Stimulated activated memory B cell treated with anti-CD40 and anti-IgM and Interleukin-4, amounts not matched to agents 10 μg/mL and 1 μg/mL and 100 μg/mL, for 72 hours (primary cell): Measurements from ENCODE around the gene SNX13.

Source experiments
- ATAC-seq: fragments of 150-1000 bp; cut with Tn5 transposase; 2 replicates; pipeline ENCODE4 v1.10.0; 2021
- H3K27ac Mint-ChIP-seq: one replicate; pipeline ENCODE4 v1.8.0; 2022; ENCODE audit warnings: mild to moderate bottlenecking, mixed read lengths
- H3K27me3 Mint-ChIP-seq: one replicate; pipeline ENCODE4 v1.8.0; 2022; ENCODE audit warnings: mixed read lengths
- H3K36me3 Mint-ChIP-seq: one replicate; pipeline ENCODE4 v1.8.0; 2022; ENCODE audit warnings: mixed read lengths
- H3K4me1 Mint-ChIP-seq: one replicate; pipeline ENCODE4 v1.8.0; 2022; ENCODE audit warnings: mixed read lengths
- H3K4me3 Mint-ChIP-seq: one replicate; pipeline ENCODE4 v1.8.0; 2022; ENCODE audit warnings: mild to moderate bottlenecking, moderate library complexity, mixed read lengths
- H3K9me3 Mint-ChIP-seq: one replicate; pipeline ENCODE4 v1.8.0; 2022; ENCODE audit warnings: mixed read lengths

SNX13 gene

DNA sequence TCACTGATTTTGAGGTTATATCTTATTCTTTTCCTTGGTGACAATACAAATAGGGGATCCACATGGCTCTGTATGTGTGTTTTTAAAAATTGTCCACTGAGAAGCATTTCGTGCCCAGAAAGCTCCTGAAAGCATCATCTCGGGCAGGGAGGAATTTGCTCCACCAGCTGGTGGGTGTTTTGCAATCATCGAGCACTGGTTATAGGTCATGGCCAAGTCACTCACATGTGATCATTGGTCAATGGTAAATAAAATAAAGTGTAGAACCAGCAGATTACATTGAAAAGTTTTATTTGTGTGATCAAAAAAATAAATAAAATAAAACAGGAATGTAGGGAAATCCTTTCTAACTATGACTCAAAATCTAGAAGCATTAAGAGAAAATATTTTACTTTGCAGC, 23.0 kb upstream of the SNX13 start:
- no peak for ATAC-seq
- Mint-ChIP-seq H3K36me3 (no peaks in the 10 kb centered on the region), H3K9me3 (no peaks in the 10 kb centered on the region), H3K4me3 (no peak overlapping the region), H3K4me1 (no peaks in the 10 kb centered on the region), H3K27ac (no peak overlapping the region), H3K27me3 (peaks cover 6% of the 10 kb centered on the region)

DNA sequence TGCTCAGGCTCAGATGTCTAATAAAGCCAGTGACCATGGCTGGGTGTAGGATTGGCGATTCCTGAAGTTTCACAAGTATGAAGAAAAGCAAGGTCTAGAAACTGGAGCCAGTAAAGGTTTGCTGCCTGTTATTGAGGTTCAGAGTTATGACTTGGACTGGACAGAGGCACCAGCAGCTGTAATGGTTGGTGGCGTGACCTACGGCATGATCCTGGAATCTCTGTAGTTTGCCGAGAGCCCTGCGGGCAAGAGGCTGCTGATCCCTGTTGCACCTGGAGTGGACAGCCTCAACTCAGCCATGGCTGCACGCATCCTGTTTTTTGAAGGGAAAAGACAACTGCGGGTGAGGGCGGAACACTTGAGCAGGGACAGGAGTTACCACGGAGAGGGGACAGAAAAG, 22.4 kb upstream of the SNX13 start:
- Mint-ChIP-seq H3K9me3 (no peaks in the 10 kb centered on the region), H3K27ac (no peak overlapping the region), H3K27me3 (peaks cover 6% of the 10 kb centered on the region), H3K4me3 (no peak overlapping the region), H3K4me1 (no peaks in the 10 kb centered on the region), H3K36me3 (no peaks in the 10 kb centered on the region)
- ATAC-seq = no peak

DNA sequence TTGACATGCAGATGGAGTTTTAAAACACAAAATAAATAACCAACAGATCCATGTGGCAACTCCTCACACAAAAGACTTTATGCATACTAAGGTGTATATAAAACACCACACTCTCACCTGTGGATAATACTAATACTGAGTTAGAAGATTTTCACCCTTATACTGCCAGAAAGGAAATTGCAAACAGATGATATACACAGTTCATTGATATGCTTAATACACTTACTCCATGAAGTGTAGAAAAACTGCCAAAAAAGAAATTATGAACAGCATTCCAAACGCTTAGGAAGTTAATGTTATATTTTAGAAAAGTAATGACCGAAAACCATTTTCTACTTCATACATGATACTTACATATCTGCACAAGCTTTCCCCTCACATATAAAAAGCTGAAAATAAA, 17.6 kb upstream of the SNX13 start:
- Mint-ChIP-seq H3K36me3 (no peaks in the 10 kb centered on the region), H3K27ac (no peak overlapping the region), H3K4me1 (peaks cover under 1% of the 10 kb centered on the region), H3K9me3 (no peaks in the 10 kb centered on the region), H3K4me3 (no peak overlapping the region), H3K27me3 (peaks cover 6% of the 10 kb centered on the region)
- ATAC-seq = no peak

DNA sequence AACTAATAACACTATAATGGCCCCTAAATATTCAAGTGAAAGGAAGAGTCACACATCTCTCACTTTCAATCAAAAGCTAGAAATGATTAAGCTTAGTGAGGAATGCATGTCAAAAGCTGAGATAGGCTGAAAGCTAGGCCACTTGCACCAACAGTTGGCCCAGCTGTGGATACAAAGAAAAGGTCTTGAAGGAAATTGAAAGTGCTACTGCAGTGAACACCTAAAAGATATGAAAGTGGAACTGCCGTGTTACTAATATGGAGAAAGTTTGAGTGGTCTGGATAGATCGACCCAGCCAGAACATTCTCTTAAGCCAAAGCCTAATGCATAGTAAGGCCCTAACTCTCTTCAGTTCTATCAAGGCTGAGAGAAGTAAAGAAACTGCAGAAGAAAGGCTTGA, 12.1 kb upstream of the SNX13 start:
- Mint-ChIP-seq H3K4me1 (peaks cover 13% of the 10 kb centered on the region), H3K36me3 (no peaks in the 10 kb centered on the region), H3K27me3 (no peaks in the 10 kb centered on the region), H3K4me3 (peak overlapping the region; percentile 75), H3K27ac (peak overlapping the region; percentile 88), H3K9me3 (no peaks in the 10 kb centered on the region)
- ATAC-seq = peak; percentile 97

DNA sequence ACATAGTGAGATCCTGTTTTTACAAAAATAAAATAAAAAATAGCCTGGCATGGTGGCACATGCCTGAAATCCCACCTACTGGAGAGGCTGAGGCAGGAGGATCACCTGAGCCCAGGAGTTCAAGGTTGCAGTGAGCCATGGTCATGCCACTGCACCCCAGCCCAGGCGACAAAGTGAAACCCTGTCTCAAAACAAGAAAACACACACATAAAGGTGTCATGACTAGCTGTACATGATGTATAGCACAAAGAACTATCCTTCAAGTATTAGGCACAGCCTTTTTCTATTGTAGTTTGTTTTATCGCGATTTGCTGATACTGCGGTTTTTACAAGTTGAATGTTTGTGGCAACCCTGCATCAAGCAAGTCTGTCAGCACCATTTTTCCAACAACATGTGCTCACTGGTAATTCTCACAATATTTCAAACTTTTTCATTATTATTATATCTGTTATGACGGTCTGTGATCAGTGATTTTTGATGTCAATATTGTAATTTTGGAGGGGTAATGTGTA, 11.5 kb upstream of the SNX13 start:
- Mint-ChIP-seq H3K9me3 (no peaks in the 10 kb centered on the region), H3K4me1 (peaks cover 15% of the 10 kb centered on the region), H3K27me3 (no peaks in the 10 kb centered on the region), H3K4me3 (peak overlapping the region; percentile 75), H3K36me3 (no peaks in the 10 kb centered on the region), H3K27ac (peak overlapping the region; percentile 88)
- ATAC-seq = no peak

DNA sequence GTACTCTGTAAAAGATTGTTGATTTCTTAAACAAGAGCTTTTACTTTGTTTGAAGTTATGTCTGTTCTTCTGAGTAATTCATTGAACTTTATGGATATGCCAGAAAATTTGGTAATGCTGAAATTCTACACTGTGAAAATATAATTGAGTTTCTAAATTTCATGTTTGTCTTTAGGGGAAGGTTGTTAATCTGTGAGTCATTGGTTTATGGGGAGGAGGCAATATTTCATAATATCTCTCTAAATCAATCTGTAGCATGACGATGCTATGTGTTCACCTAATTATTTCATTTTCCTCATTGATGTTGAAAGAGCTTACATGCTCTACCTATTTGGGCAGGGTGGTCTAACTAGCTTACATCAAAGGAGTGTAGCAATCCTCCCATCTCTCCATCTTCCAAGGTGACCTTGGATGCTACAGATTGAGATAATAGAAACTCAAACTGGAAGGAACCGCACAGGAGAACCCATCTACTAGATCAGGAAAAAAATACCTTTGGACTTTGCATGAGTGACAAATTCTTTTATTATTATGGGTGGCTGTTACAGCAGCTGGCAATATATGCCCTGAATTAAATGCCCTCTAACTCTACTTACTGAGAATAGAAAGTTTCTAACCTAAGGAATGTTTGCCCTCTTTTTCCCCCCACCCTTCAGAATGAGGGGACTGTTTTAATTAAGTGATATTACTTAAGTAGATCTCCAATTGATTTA, 8.4 kb upstream of the SNX13 start:
- no peak for ATAC-seq
- Mint-ChIP-seq H3K9me3 (no peaks in the 10 kb centered on the region), H3K27ac (no peak overlapping the region), H3K4me3 (no peak overlapping the region), H3K4me1 (peaks cover 15% of the 10 kb centered on the region), H3K36me3 (no peaks in the 10 kb centered on the region), H3K27me3 (no peaks in the 10 kb centered on the region)

DNA sequence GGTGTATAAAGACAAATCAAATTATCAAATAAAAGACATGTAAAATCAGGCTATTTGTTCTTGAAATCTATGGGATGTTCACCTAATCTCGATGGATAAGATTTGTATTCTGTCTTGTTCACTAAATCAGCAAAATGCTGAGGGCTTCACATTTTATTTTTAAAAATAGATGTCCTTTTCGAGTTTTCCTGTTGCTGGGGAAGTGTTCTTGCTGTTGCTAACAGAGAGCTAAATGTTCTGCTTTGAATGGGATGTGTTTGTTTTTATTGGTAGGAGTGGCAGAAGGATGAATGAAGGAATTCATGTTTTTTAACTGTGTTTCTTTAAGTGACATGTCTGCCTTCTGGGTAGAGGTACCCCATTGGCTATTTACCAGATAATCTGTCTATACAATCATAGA, 7.3 kb upstream of the SNX13 start:
- H3K27me3 Mint-ChIP-seq = no peaks in the 10 kb centered on the region
- no peak overlapping the region for H3K4me3 Mint-ChIP-seq
- H3K36me3 Mint-ChIP-seq = no peaks in the 10 kb centered on the region
- no peaks in the 10 kb centered on the region for H3K9me3 Mint-ChIP-seq
- ATAC-seq = no peak
- H3K27ac Mint-ChIP-seq = no peak overlapping the region
- peaks cover 12% of the 10 kb centered on the region for H3K4me1 Mint-ChIP-seq

DNA sequence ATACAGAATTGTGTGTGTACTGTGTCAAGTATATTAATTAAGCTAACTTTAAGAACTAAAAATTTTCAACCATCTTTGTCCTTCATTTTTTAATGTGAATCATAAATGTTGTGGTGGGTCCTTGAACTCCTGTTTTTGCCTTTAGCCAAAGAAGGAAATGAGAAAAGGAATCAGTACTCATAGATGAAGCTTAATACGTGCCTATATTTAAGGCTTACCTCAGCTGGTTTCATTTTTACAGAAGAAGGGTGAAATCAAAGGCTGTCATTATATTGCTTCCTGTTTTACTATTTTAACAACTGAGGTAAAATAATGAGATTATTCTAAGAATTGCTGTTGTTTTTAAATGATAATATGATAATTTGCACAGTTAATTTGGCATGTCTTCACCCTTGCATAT, 6.3 kb upstream of the SNX13 start:
- ATAC-seq = peak; percentile 74
- no peaks in the 10 kb centered on the region for H3K27me3 Mint-ChIP-seq
- no peak overlapping the region for H3K4me3 Mint-ChIP-seq
- no peaks in the 10 kb centered on the region for H3K9me3 Mint-ChIP-seq
- H3K27ac Mint-ChIP-seq = no peak overlapping the region
- H3K4me1 Mint-ChIP-seq = peaks cover 6% of the 10 kb centered on the region
- H3K36me3 Mint-ChIP-seq = no peaks in the 10 kb centered on the region

DNA sequence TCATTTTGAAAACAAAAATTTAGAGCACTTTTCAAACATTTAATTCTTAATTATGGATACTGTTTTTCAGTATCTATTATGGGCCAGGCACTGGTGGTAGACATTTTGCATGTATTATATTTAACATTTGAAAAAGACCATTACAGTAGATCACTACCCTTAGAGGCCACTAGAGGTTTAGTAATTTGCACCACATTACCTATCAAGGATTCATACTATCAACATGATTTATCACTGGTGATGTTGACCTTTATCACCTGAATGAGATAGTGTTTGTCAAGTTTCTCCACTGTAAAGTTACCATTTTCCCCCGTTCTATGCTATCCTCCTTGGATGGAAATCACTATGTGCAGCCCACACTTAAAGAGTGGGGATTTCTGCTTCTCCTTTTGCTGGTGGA, 4.4 kb upstream of the SNX13 start:
- Mint-ChIP-seq H3K9me3 (no peaks in the 10 kb centered on the region), H3K4me1 (peaks cover 14% of the 10 kb centered on the region), H3K27me3 (no peaks in the 10 kb centered on the region), H3K27ac (no peak overlapping the region), H3K4me3 (no peak overlapping the region), H3K36me3 (no peaks in the 10 kb centered on the region)
- ATAC-seq = no peak

DNA sequence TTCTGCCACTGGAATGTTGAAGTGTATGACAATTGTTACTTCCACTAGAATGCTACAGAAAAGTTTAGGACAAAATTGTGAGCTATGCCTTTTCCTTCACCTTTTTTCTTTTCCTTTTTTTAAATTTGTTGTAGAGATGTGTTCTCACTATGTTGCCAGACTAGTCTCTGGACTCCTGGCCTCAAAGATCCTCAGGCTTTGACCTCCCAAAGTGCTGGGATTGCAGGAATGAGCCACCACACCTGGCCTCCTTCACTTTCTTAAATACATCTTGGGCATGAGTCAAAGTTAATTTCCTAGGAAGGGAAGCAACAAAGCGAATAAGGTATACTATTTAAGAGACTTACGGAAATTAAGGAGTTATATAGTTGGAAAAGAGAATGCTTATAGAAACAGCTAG, 2.7 kb upstream of the SNX13 start:
- no peaks in the 10 kb centered on the region for H3K36me3 Mint-ChIP-seq
- no peak for ATAC-seq
- H3K4me3 Mint-ChIP-seq = no peak overlapping the region
- no peak overlapping the region for H3K27ac Mint-ChIP-seq
- peaks cover 25% of the 10 kb centered on the region for H3K4me1 Mint-ChIP-seq
- H3K9me3 Mint-ChIP-seq = no peaks in the 10 kb centered on the region
- no peaks in the 10 kb centered on the region for H3K27me3 Mint-ChIP-seq

DNA sequence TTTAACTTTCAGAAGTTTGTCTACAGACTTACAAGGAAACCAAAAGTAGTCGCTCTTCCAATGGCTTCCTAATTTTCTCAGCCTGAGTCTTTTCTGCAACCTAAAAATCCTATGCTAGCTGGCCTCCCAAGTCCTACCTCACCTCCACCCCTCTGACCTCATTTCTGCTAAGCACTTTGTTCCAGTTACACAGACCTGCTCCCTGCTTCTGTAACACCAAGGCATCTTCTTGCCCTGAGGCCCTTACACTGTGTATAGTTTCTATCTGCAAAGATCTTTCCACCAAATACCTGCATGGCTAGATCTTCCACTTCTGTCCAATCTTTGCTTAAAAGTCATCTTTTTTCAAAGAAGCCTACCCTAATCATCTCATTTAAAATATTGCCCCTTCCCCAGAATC, 1.9 kb upstream of the SNX13 start:
- Mint-ChIP-seq H3K4me3 (no peak overlapping the region), H3K4me1 (peaks cover 28% of the 10 kb centered on the region), H3K9me3 (no peaks in the 10 kb centered on the region), H3K27ac (no peak overlapping the region), H3K27me3 (no peaks in the 10 kb centered on the region), H3K36me3 (no peaks in the 10 kb centered on the region)
- ATAC-seq = no peak

DNA sequence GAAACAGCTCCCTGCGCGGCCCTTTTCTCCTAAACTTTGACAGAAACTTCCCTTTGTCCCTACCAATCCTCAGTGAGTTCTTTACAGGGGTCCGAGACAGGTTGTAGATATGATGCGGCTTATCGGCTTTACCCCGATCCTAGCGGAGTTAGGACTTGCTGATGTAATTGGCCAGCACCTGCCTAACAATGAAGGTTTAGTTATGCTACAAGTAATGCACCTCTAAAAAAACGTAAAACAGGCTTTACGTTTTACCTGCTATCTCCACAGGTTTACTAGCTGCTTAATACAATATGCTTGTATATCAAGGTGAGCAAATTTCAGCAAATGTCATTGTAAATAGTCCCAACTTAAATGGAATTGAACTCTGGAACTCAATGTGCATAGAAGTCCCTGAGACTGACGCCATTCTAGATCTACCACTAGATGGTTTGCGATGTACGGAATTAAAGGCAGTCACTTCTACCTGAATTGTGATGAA, 697 bp upstream of the SNX13 start:
- ATAC-seq = no peak
- Mint-ChIP-seq H3K27ac (peak overlapping the region; percentile 97), H3K27me3 (no peaks in the 10 kb centered on the region), H3K36me3 (peaks cover 6% of the 10 kb centered on the region), H3K9me3 (no peaks in the 10 kb centered on the region), H3K4me3 (peak overlapping the region; percentile 100), H3K4me1 (peaks cover 35% of the 10 kb centered on the region)

DNA sequence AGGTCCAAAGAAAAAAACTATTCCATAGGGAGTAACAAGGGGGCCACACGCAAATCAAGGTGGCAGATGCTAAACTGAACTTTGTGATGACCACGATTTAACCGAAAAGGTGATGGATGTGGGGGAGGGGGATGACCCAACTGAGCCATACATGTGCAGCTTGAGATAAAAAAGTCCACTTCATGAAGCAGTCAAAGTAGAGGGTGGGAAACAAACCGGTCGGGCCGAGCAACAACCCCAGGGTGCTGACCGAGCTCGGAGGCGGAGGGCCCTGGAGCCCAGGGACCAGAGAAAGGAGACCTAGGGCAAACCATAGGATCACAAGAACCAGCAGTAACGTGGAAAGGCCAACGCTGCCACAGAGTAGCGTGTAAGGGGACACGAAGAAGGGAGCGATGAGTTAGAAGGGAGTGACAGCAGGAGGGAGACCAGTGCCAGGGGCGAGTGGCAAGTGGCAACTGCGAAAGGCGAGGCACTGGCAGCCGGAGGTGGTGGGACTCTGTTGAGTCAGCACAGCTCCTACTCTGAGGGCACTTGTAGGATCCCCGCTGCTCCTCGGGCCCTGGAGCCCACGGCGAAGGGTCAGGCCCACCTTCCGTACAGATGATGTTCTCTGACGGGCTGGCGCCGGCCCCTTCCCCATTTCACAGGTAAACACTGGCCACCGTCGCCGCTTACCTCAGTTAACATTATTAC, 540 bp downstream of the SNX13 start:
- Mint-ChIP-seq H3K36me3 (peaks cover 11% of the 10 kb centered on the region), H3K9me3 (no peaks in the 10 kb centered on the region), H3K27ac (peak overlapping the region; percentile 97), H3K4me1 (peaks cover 41% of the 10 kb centered on the region), H3K4me3 (peak overlapping the region; percentile 100), H3K27me3 (no peaks in the 10 kb centered on the region)
- ATAC-seq = peak; percentile 77

DNA sequence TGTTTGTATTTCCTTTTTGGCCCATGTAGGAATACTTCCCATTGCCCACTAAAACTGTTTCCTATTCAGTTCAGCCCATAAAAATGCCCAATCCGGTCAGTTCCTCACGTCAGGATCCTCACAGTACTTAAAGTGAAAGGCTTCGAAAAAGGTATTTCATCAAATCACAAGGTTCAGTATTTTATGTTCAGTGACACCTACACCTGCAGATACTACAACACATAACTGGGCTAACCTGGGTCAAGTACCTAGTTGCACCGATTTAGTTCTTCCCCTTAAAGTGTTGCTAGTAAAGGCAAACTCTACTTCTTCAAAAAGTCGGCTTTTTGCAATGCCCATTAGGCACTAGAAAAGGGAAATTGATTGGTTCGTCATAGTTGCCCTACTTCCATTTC, 1.1 kb downstream of the SNX13 start:
- peak overlapping the region; percentile 97 for H3K27ac Mint-ChIP-seq
- no peaks in the 10 kb centered on the region for H3K27me3 Mint-ChIP-seq
- H3K9me3 Mint-ChIP-seq = no peaks in the 10 kb centered on the region
- peaks cover 46% of the 10 kb centered on the region for H3K4me1 Mint-ChIP-seq
- peak overlapping the region; percentile 100 for H3K4me3 Mint-ChIP-seq
- peak; percentile 1 for ATAC-seq
- H3K36me3 Mint-ChIP-seq = peaks cover 11% of the 10 kb centered on the region

DNA sequence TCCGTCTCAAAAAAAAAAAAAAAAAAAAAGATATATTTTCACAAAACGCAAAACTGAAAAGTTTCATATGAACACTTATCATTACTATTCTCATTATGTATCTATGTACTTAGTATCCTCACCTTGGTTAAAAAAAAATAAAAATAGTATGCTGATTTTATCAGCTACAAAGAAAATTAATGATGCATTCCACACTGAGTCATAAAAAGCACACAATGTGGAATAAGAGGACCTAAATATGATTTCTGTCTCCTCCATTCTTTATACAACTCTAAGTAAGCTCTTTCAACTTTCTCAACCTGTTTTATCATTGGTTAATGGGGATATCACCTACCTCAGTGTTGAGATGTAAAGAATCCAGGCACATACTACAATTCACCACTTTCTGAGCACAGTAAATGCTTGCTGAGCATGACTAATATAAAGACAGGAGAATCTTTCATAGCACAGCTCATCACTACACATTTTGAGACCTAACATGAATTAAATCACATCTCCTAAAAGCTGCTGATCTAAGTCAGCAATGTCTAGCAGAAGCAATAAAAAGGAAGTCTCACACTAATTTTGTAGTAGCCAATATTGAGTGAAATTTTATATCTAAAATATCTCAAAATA, 2.7 kb downstream of the SNX13 start:
- Mint-ChIP-seq H3K36me3 (peaks cover 11% of the 10 kb centered on the region), H3K27me3 (no peaks in the 10 kb centered on the region), H3K27ac (peak overlapping the region; percentile 97), H3K4me3 (peak overlapping the region; percentile 55), H3K4me1 (peaks cover 62% of the 10 kb centered on the region), H3K9me3 (no peaks in the 10 kb centered on the region)
- ATAC-seq = no peak
